Small intestine (tissue), 7 donors: ENCODE measurements around the gene DNMT3A. TPM values are rescaled to one million over a fixed set of nuclear protein-coding genes. Genes with fewer than 3 reads are reported as not detected.

Experiments
- DNase-seq, 2 donors: peaks; one replicate each; pipeline versions ENCODE4 v3.0.0 to v3.0.0-alpha.2; 2013
- FAIRE-seq: peaks from 2 replicates; lab custom pipeline; 2012; peaks lifted over from hg19 to GRCh38; lab: Jason Lieb, UNC
- H3K27ac ChIP-seq, 3 donors: one replicate each; pipeline ENCODE4 v1.5.1; 2013; ENCODE audit warnings: low read length in 2 of 3, mild to moderate bottlenecking in 2 of 3, control low read depth in 1 of 3, inconsistent platforms in 1 of 3, low read depth in 1 of 3, moderate library complexity in 1 of 3
- H3K27me3 ChIP-seq, 3 donors: one replicate each; pipeline ENCODE4 v1.6.1; 2013; ENCODE audit warnings: low read length in 3 of 3, inconsistent platforms in 1 of 3; ENCODE audit not compliant: control insufficient read depth in 3 of 3, insufficient read depth in 3 of 3
- H3K36me3 ChIP-seq, 3 donors: one replicate each; pipeline ENCODE4 v1.6.1; 2013; ENCODE audit warnings: low read length in 3 of 3, inconsistent platforms in 1 of 3, low read depth in 1 of 3, mild to moderate bottlenecking in 1 of 3, moderate library complexity in 1 of 3; ENCODE audit not compliant: control insufficient read depth in 3 of 3, insufficient read depth in 2 of 3
- H3K4me1 ChIP-seq, 3 donors: one replicate each; pipeline ENCODE4 v1.6.1; 2013; ENCODE audit warnings: low read length in 2 of 3, inconsistent platforms in 1 of 3, low read depth in 1 of 3, mild to moderate bottlenecking in 1 of 3, moderate library complexity in 1 of 3; ENCODE audit not compliant: control insufficient read depth in 3 of 3, insufficient read depth in 2 of 3
- H3K4me3 ChIP-seq, 3 donors: one replicate each; pipeline ENCODE4 v1.5.1; 2013; ENCODE audit warnings: low read length in 3 of 3, control low read depth in 1 of 3, inconsistent platforms in 1 of 3, low read depth in 1 of 3, mild to moderate bottlenecking in 1 of 3, moderate library complexity in 1 of 3
- H3K9me3 ChIP-seq, 2 donors: one replicate each; pipeline ENCODE4 v1.6.1; 2013; ENCODE audit warnings: low read depth in 1 of 2, low read length in 1 of 2; ENCODE audit not compliant: control insufficient read depth in 2 of 2, insufficient read depth in 1 of 2
- WGBS, 3 donors: extraction: QIAGEN DNeasy Blood & Tissue Kit; methylation state at CpG; one replicate each; pipeline ENCODE4 v1.1.7; 2013; 5-methylcytosine and 5-hydroxymethylcytosine counted together
- polyA plus RNA-seq, 4 donors: library from polyadenylated mRNA; stranded (reverse) in 3 of 4; unstranded in 1 of 4; fragments of 200-250 nt in 3 of 4; fragments of 120-200 nt in 1 of 4; gene quantifications; one replicate each; pipeline versions ENCODE4 v1.2.1 to v1.2.3, GENCODE V29; 2013
- donor health status: healthy with polysubstance abuse.
- donor health status: control.
- donor health status: control.
- donor health status: Bipolar disorder and iron deficiency.
- donor health status: healthy.

DNMT3A gene
- polyA plus RNA-seq, 4 donors, result 3.4 to 51.2 (median 9.7) TPM

GRCh38 chr2:25229279-25230197, 112.2 kb downstream of the DNMT3A start:
- Histone ChIP-seq H3K9me3 (no peaks in the 10 kb centered on the region), H3K4me1 (peaks cover 0 to 3% (median 0%) of the 10 kb centered on the region in 3 donors), H3K27me3 (no peaks in the 10 kb centered on the region), H3K27ac (peak overlapping the region in 2 of 3 donors; percentile 4 to 22), H3K4me3 (no peak overlapping the region), H3K36me3 (peaks cover 6 to 52% (median 6%) of the 10 kb centered on the region in 3 donors)
- no peak for FAIRE-seq
- DNase-seq, result no peak
- WGBS, 3 donors, result 69 to 83% (median 77%) methylated on average over 15 of the region's 15 CpGs

GRCh38 chr2:25228848-25229278, 112.9 kb downstream of the DNMT3A start:
- no peak for FAIRE-seq
- peaks cover 4 to 45% (median 6%) of the 10 kb centered on the region in 3 donors for H3K36me3 ChIP-seq
- H3K4me1 ChIP-seq, result peaks cover 0 to 3% (median 0%) of the 10 kb centered on the region in 3 donors
- no peaks in the 10 kb centered on the region for H3K9me3 ChIP-seq
- no peaks in the 10 kb centered on the region for H3K27me3 ChIP-seq
- 19 to 34% (median 23%) methylated on average over 9 of the region's 9 CpGs for WGBS, 3 donors
- peak; percentile 70 to 77 for DNase-seq
- no peak overlapping the region for H3K4me3 ChIP-seq
- H3K27ac ChIP-seq, result peak overlapping the region in 2 of 3 donors; percentile 4 to 22

GRCh38 chr2:25227576-25227975, 114.1 kb downstream of the DNMT3A start:
- Histone ChIP-seq H3K9me3 (no peaks in the 10 kb centered on the region), H3K36me3 (peaks cover 0 to 35% (median 0%) of the 10 kb centered on the region in 3 donors), H3K4me1 (peaks cover 0 to 3% (median 0%) of the 10 kb centered on the region in 3 donors), H3K27ac (no peak overlapping the region), H3K27me3 (no peaks in the 10 kb centered on the region), H3K4me3 (no peak overlapping the region)
- 86 to 91% (median 89%) methylated on average over 7 of the region's 7 CpGs for WGBS, 3 donors
- no peak for FAIRE-seq
- no peak for DNase-seq

DNA sequence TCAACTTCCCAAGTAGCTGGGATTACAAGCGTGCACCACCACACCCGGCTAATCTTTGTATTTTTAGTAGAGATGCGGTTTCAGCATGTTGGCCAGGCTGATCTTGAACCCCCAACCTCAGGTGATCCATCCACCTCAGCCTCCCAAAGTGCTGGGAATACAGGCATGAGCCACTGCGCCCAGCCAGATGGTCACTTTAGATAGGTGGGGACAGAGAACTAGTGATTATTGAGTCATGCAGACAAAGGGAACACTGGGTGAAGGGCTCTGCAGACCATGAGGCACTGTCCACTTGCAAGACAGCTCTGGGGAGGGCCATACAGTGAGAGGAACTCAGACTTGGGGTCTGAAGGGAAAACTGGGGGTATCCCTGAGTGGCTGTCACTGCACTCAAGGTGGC, 114.9 kb downstream of the DNMT3A start:
- no peak for FAIRE-seq
- no peak for DNase-seq
- Histone ChIP-seq H3K27me3 (no peaks in the 10 kb centered on the region), H3K4me3 (no peak overlapping the region), H3K4me1 (peaks cover 0 to 3% (median 0%) of the 10 kb centered on the region in 3 donors), H3K36me3 (peaks cover 0 to 27% (median 0%) of the 10 kb centered on the region in 3 donors), H3K9me3 (no peaks in the 10 kb centered on the region), H3K27ac (no peak overlapping the region)
- 83 to 93% (median 84%) methylated on average over 4 of the region's 4 CpGs for WGBS, 3 donors

DNA sequence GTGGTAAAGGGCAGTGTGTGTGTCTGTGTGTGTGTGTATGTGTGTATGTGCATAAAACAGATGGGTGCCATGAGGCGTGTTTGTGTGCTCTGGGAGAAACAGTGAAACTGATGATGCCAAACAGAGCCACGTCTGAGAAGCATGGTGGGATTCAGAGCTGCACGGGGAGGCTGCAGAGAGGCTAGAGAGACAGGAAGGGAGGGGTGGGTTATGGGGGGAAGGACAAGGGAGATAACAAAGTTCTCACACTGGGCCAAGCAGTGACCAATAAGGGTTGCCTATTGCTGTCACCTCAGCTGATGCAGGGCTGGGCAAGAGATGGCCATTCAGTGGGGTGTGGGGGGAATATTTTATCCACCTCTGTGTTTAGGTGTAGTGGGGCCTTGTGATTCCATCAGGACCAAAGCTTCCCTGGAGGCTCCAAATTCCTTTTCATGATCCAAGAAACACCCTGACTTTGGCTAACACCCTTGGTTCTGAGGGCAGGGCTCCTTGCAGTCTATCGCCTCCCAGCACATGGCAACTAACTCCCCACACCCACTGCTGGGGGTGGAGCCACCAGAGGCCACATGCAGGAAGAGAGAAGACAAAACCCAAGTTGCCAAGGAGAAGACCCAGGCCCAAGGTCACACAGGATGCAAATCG, 119.1 kb downstream of the DNMT3A start:
- WGBS, 3 donors, result 73 to 80% (median 79%) methylated on average over 5 of the region's 5 CpGs

DNA sequence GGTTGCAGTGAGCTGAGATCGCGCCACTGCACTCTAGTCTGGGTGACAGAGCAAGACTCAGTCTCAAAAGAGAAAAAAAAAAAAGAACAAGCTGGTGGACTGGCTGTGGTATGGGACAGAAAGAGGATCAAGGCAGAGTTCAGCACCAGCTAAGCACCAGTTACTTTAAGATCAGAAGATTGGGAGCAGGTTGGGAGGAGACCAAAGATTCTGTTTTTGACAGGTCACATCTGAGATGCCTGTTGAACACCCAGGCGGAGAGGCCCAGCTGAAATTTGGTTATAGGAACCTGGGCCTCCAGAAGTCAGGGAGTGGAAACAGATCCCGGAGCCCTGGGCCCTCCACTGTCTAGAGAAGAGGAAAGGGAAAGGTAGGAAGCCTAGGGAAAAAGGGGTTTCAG, 120.1 kb downstream of the DNMT3A start:
- DNase-seq, result no peak
- H3K9me3 ChIP-seq, result no peaks in the 10 kb centered on the region
- H3K4me1 ChIP-seq, result no peaks in the 10 kb centered on the region
- 93 to 99% (median 98%) methylated on average over 4 of the region's 4 CpGs for WGBS, 3 donors
- no peak for FAIRE-seq
- no peak overlapping the region for H3K27ac ChIP-seq
- H3K27me3 ChIP-seq, result no peaks in the 10 kb centered on the region
- no peak overlapping the region for H3K4me3 ChIP-seq
- H3K36me3 ChIP-seq, result no peaks in the 10 kb centered on the region

More for the DNA sequence above, 119.1 kb downstream of the DNMT3A start:
- no peak overlapping the region for H3K27ac ChIP-seq
- no peak for DNase-seq
- H3K27me3 ChIP-seq, result no peaks in the 10 kb centered on the region
- H3K9me3 ChIP-seq, result no peaks in the 10 kb centered on the region
- H3K36me3 ChIP-seq, result no peaks in the 10 kb centered on the region
- FAIRE-seq, result no peak
- no peaks in the 10 kb centered on the region for H3K4me1 ChIP-seq
- no peak overlapping the region for H3K4me3 ChIP-seq

GRCh38 chr2:25220313-25220712, 121.4 kb downstream of the DNMT3A start:
- no peaks in the 10 kb centered on the region for H3K4me1 ChIP-seq
- H3K27ac ChIP-seq, result no peak overlapping the region
- H3K9me3 ChIP-seq, result no peaks in the 10 kb centered on the region
- no peak for FAIRE-seq
- DNase-seq, result no peak
- H3K27me3 ChIP-seq, result no peaks in the 10 kb centered on the region
- WGBS, 3 donors, result 85 to 91% (median 85%) methylated on average over 3 of the region's 3 CpGs
- H3K36me3 ChIP-seq, result no peaks in the 10 kb centered on the region
- H3K4me3 ChIP-seq, result no peak overlapping the region

GRCh38 chr2:25219621-25220020, 122.1 kb downstream of the DNMT3A start:
- FAIRE-seq (no peak), DNase-seq (no peak)
- 64 to 90% (median 79%) methylated on average over 3 of the region's 3 CpGs for WGBS, 3 donors
- Histone ChIP-seq H3K36me3 (no peaks in the 10 kb centered on the region), H3K9me3 (no peaks in the 10 kb centered on the region), H3K27ac (no peak overlapping the region), H3K4me3 (no peak overlapping the region), H3K4me1 (no peaks in the 10 kb centered on the region), H3K27me3 (no peaks in the 10 kb centered on the region)
